Measurements from ENCODE around the gene XYLT1. TPM values are rescaled to one million over a fixed set of nuclear protein-coding genes. Genes with fewer than 3 reads are reported as not detected.

The XYLT1 gene
- total RNA-seq, 5 donors from 2014 or later (not counting 1 experiment from before 2014, with no cell fraction given), result 25.8 to 70.6 (median 57.8) TPM

GRCh38 chr16:17420816-17421215 lies 49.9 kb downstream of the XYLT1 start:
- H3K4me1 ChIP-seq (ENCODE audit: control insufficient read depth in 1 of 2, extremely low read depth in 1 of 2, insufficient read depth in 2 of 2, low read length in 2 of 2), result peaks cover 7 to 20% of the 10 kb centered on the region in 2 experiments
- Mint-ChIP-seq H3K4me1 (peaks cover 38 to 49% (median 44%) of the 10 kb centered on the region in 3 donors), H3K27me3 (no peaks in the 10 kb centered on the region), H3K27ac (no peak overlapping the region), H3K36me3 (peaks cover 7% of the 10 kb centered on the region), H3K4me3 (no peak overlapping the region), H3K9me3 (no peaks in the 10 kb centered on the region)
- ATAC-seq (replicated peaks in 1 of 4) (no peak), DNase-seq (no peak)
- POLR2A ChIA-PET, result no interaction called here
- H3K27me3 ChIP-seq (replicated peaks in 1 of 2; ENCODE audit: control insufficient read depth in 2 of 2, extremely low read depth in 1 of 2, insufficient read depth in 2 of 2, low read length in 1 of 2), result no peaks in the 10 kb centered on the region
- peaks cover 0 to 3% of the 10 kb centered on the region in 2 donors for H3K36me3 ChIP-seq (ENCODE audit: control insufficient read depth in 2 of 2, extremely low read depth in 1 of 2, insufficient read depth in 1 of 2, low read length in 1 of 2)
- no peak overlapping the region for H3K27ac ChIP-seq (ENCODE audit: low read length)
- CTCF ChIA-PET, result interaction anchor here in 1 of 2 donors (0.6 kb wide), 1 partner anchor 43 kb away, joined by 5 read pairs; no protein-coding TSS in a partner anchor
- no peak overlapping the region for H3K4me3 ChIP-seq (ENCODE audit: control insufficient read depth in 1 of 2, extremely low read depth in 1 of 2, low read length in 1 of 2)
- no CpG with 5 or more reads among the region's 4 CpGs for WGBS (ENCODE audit: insufficient coverage)
- H3K9me3 ChIP-seq, result no peaks in the 10 kb centered on the region

- Histone ChIP-seq H3K9me3 (no peaks in the 10 kb centered on the region), H3K36me3 (ENCODE audit: control insufficient read depth in 2 of 2, extremely low read depth in 1 of 2, insufficient read depth in 1 of 2, low read length in 1 of 2) (peaks cover 0 to 3% of the 10 kb centered on the region in 2 donors), H3K27me3 (replicated peaks in 1 of 2; ENCODE audit: control insufficient read depth in 2 of 2, extremely low read depth in 1 of 2, insufficient read depth in 2 of 2, low read length in 1 of 2) (no peaks in the 10 kb centered on the region), H3K4me3 (ENCODE audit: control insufficient read depth in 1 of 2, extremely low read depth in 1 of 2, low read length in 1 of 2) (no peak overlapping the region), H3K4me1 (ENCODE audit: control insufficient read depth in 1 of 2, extremely low read depth in 1 of 2, insufficient read depth in 2 of 2, low read length in 2 of 2) (peaks cover 7 to 31% of the 10 kb centered on the region in 2 experiments), H3K27ac (ENCODE audit: low read length) (no peak overlapping the region)
- Mint-ChIP-seq H3K4me1 (peaks cover 44 to 57% (median 48%) of the 10 kb centered on the region in 3 donors), H3K27me3 (no peaks in the 10 kb centered on the region), H3K36me3 (peaks cover 5% of the 10 kb centered on the region), H3K9me3 (no peaks in the 10 kb centered on the region), H3K27ac (no peak overlapping the region), H3K4me3 (no peak overlapping the region)
- ATAC-seq (replicated peaks in 1 of 4) (no peak), DNase-seq (no peak)
- ChIA-PET CTCF (no interaction called here), POLR2A (no interaction called here)
- WGBS (ENCODE audit: insufficient coverage), result 100% methylated on average over 1 of the region's 4 CpGs
These were observed 51.5 kb downstream of the XYLT1 start for GRCh38 chr16:17419266-17419665.

- H3K4me1 Mint-ChIP-seq, result peaks cover 48 to 58% (median 48%) of the 10 kb centered on the region in 3 donors
- peak overlapping the region in 1 of 3 donors; percentile 70 for H3K4me3 Mint-ChIP-seq
- H3K27me3 Mint-ChIP-seq, result no peaks in the 10 kb centered on the region
- POLR2A ChIA-PET, result no interaction called here
- CTCF ChIA-PET, result interaction anchor here in 1 of 2 donors (0.5 to 1.6 kb wide), 3 partner anchors 44 to 302 kb away, joined by 3 to 5 read pairs (median 3); no protein-coding TSS in a partner anchor
- DNase-seq (no peak), ATAC-seq (replicated peaks in 1 of 4) (no peak)
- H3K27ac Mint-ChIP-seq, result peak overlapping the region; percentile 11 to 18
- H3K9me3 Mint-ChIP-seq, result no peaks in the 10 kb centered on the region
- no peaks in the 10 kb centered on the region for H3K27me3 ChIP-seq (replicated peaks in 1 of 2; ENCODE audit: control insufficient read depth in 2 of 2, extremely low read depth in 1 of 2, insufficient read depth in 2 of 2, low read length in 1 of 2)
- H3K4me1 ChIP-seq (ENCODE audit: control insufficient read depth in 1 of 2, extremely low read depth in 1 of 2, insufficient read depth in 2 of 2, low read length in 2 of 2), result peaks cover 7 to 40% of the 10 kb centered on the region in 2 experiments
- H3K36me3 Mint-ChIP-seq, result peaks cover 5% of the 10 kb centered on the region
- WGBS (ENCODE audit: insufficient coverage), result 80% methylated on average over 1 of the region's 2 CpGs
- no peak overlapping the region for H3K4me3 ChIP-seq (ENCODE audit: control insufficient read depth in 1 of 2, extremely low read depth in 1 of 2, low read length in 1 of 2)
- H3K9me3 ChIP-seq, result no peaks in the 10 kb centered on the region
- no peak overlapping the region for H3K27ac ChIP-seq (ENCODE audit: low read length)
- H3K36me3 ChIP-seq (ENCODE audit: control insufficient read depth in 2 of 2, extremely low read depth in 1 of 2, insufficient read depth in 1 of 2, low read length in 1 of 2), result peaks cover 0 to 3% of the 10 kb centered on the region in 2 donors
These were observed 53.0 kb downstream of the XYLT1 start for GRCh38 chr16:17417740-17418139.

- ChIA-PET POLR2A (no interaction called here), CTCF (interaction anchor here (0.6 to 1.6 kb wide), 9 partner anchors 14 to 117 kb away, joined by 3 to 5 read pairs (median 3); no protein-coding TSS in a partner anchor)
- Mint-ChIP-seq H3K27me3 (no peaks in the 10 kb centered on the region), H3K27ac (peak overlapping the region; percentile 11 to 90), H3K36me3 (peaks cover 9% of the 10 kb centered on the region), H3K4me3 (peak overlapping the region; percentile 70 to 80 (median 72)), H3K9me3 (no peaks in the 10 kb centered on the region), H3K4me1 (peaks cover 48 to 64% (median 57%) of the 10 kb centered on the region in 3 donors)
- Histone ChIP-seq H3K36me3 (ENCODE audit: control insufficient read depth in 2 of 2, extremely low read depth in 1 of 2, insufficient read depth in 1 of 2, low read length in 1 of 2) (peaks cover 2 to 3% of the 10 kb centered on the region in 2 donors), H3K27me3 (replicated peaks in 1 of 2; ENCODE audit: control insufficient read depth in 2 of 2, extremely low read depth in 1 of 2, insufficient read depth in 2 of 2, low read length in 1 of 2) (no peaks in the 10 kb centered on the region), H3K9me3 (no peaks in the 10 kb centered on the region), H3K4me3 (ENCODE audit: control insufficient read depth in 1 of 2, extremely low read depth in 1 of 2, low read length in 1 of 2) (peak overlapping the region; percentile 31 to 44), H3K27ac (ENCODE audit: low read length) (peak overlapping the region; percentile 48), H3K4me1 (ENCODE audit: control insufficient read depth in 1 of 2, extremely low read depth in 1 of 2, insufficient read depth in 2 of 2, low read length in 2 of 2) (peaks cover 7 to 40% of the 10 kb centered on the region in 2 experiments)
- WGBS (ENCODE audit: insufficient coverage), result 25% methylated on average over 7 of the region's 14 CpGs
- peak; percentile 18 to 73 (median 41) for DNase-seq
- ATAC-seq (replicated peaks in 1 of 4), result peak; percentile 88 to 97 (median 96)
These were observed 54.1 kb downstream of the XYLT1 start for GRCh38 chr16:17416461-17417311.

GRCh38 chr16:17414916-17415315 lies 55.8 kb downstream of the XYLT1 start:
- Mint-ChIP-seq H3K9me3 (no peaks in the 10 kb centered on the region), H3K27ac (peak overlapping the region; percentile 64 to 77), H3K4me1 (peaks cover 48 to 63% (median 59%) of the 10 kb centered on the region in 3 donors), H3K36me3 (peaks cover 15% of the 10 kb centered on the region), H3K27me3 (no peaks in the 10 kb centered on the region), H3K4me3 (peak overlapping the region; percentile 31 to 65 (median 39))
- Histone ChIP-seq H3K27ac (ENCODE audit: low read length) (no peak overlapping the region), H3K9me3 (no peaks in the 10 kb centered on the region), H3K4me1 (ENCODE audit: control insufficient read depth in 1 of 2, extremely low read depth in 1 of 2, insufficient read depth in 2 of 2, low read length in 2 of 2) (peaks cover 7 to 42% of the 10 kb centered on the region in 2 experiments), H3K36me3 (ENCODE audit: control insufficient read depth in 2 of 2, extremely low read depth in 1 of 2, insufficient read depth in 1 of 2, low read length in 1 of 2) (peaks cover 3% of the 10 kb centered on the region in 2 donors), H3K4me3 (ENCODE audit: control insufficient read depth in 1 of 2, extremely low read depth in 1 of 2, low read length in 1 of 2) (no peak overlapping the region), H3K27me3 (replicated peaks in 1 of 2; ENCODE audit: control insufficient read depth in 2 of 2, extremely low read depth in 1 of 2, insufficient read depth in 2 of 2, low read length in 1 of 2) (no peaks in the 10 kb centered on the region)
- ChIA-PET CTCF (no interaction called here), POLR2A (interaction anchor here (0.6 kb wide), 2 partner anchors 17 to 88 kb away, joined by 3 read pairs; no protein-coding TSS in a partner anchor)
- no peak for DNase-seq
- 90% methylated on average over 7 of the region's 8 CpGs for WGBS (ENCODE audit: insufficient coverage)
- no peak for ATAC-seq (replicated peaks in 1 of 4)

GRCh38 chr16:17414421-17414820 lies 56.3 kb downstream of the XYLT1 start:
- CTCF ChIA-PET, result no interaction called here
- no peak overlapping the region for H3K27ac ChIP-seq (ENCODE audit: low read length)
- H3K36me3 Mint-ChIP-seq, result peaks cover 15% of the 10 kb centered on the region

More at GRCh38 chr16:17414421-17414820, 56.3 kb downstream of the XYLT1 start:
- H3K4me3 Mint-ChIP-seq, result peak overlapping the region; percentile 31 to 65 (median 39)
- Histone ChIP-seq H3K27me3 (replicated peaks in 1 of 2; ENCODE audit: control insufficient read depth in 2 of 2, extremely low read depth in 1 of 2, insufficient read depth in 2 of 2, low read length in 1 of 2) (no peaks in the 10 kb centered on the region), H3K36me3 (ENCODE audit: control insufficient read depth in 2 of 2, extremely low read depth in 1 of 2, insufficient read depth in 1 of 2, low read length in 1 of 2) (peaks cover 3% of the 10 kb centered on the region in 2 donors), H3K4me3 (ENCODE audit: control insufficient read depth in 1 of 2, extremely low read depth in 1 of 2, low read length in 1 of 2) (no peak overlapping the region), H3K4me1 (ENCODE audit: control insufficient read depth in 1 of 2, extremely low read depth in 1 of 2, insufficient read depth in 2 of 2, low read length in 2 of 2) (peaks cover 7 to 42% of the 10 kb centered on the region in 2 experiments), H3K9me3 (no peaks in the 10 kb centered on the region)
- peak overlapping the region; percentile 61 to 77 for H3K27ac Mint-ChIP-seq
- peak in 2 of 35 experiments; percentile 4 to 16 for DNase-seq
- no peaks in the 10 kb centered on the region for H3K9me3 Mint-ChIP-seq
- no peaks in the 10 kb centered on the region for H3K27me3 Mint-ChIP-seq
- POLR2A ChIA-PET, result no interaction called here
- 74% methylated on average over 3 of the region's 8 CpGs for WGBS (ENCODE audit: insufficient coverage)
- ATAC-seq (replicated peaks in 1 of 4), result peak in 1 of 4 experiments; percentile 4
- peaks cover 48 to 64% (median 59%) of the 10 kb centered on the region in 3 donors for H3K4me1 Mint-ChIP-seq

Data from T-cell (primary cell).